KMS-11 (cell line): ENCODE data around the gene LIPH.

Experiments
- H2AFZ ChIP-seq: fragments of 200-600 bp; sonication (generic); 2 replicates; pipeline ENCODE4 v1.6.1; 2016; ENCODE audit warnings: antibody characterized with exemption, mixed run types, low read depth
- H3K27ac ChIP-seq: fragments of 200-600 bp; sonication (generic); 2 replicates; pipeline ENCODE4 v1.6.1; 2016; ENCODE audit warnings: mild to moderate bottlenecking, mixed run types
- H3K27me3 ChIP-seq: fragments of 200-600 bp; sonication (generic); 2 replicates; pipeline ENCODE4 v1.6.1; 2017; ENCODE audit warnings: mild to moderate bottlenecking, low read depth, mixed run types, moderate library complexity; ENCODE audit not compliant: insufficient read depth
- H3K36me3 ChIP-seq: fragments of 200-600 bp; sonication (generic); 2 replicates; pipeline ENCODE4 v1.6.1; 2017; ENCODE audit warnings: mild to moderate bottlenecking, mixed run types; ENCODE audit not compliant: insufficient read depth
- H3K4me1 ChIP-seq: fragments of 200-600 bp; sonication (generic); 2 replicates; pipeline ENCODE4 v1.6.1; 2016; ENCODE audit warnings: mild to moderate bottlenecking, low read depth, mixed run types; ENCODE audit not compliant: poor library complexity, severe bottlenecking
- H3K4me2 ChIP-seq: fragments of 200-600 bp; sonication (generic); 2 replicates; pipeline ENCODE4 v1.7.0; 2016; ENCODE audit warnings: mild to moderate bottlenecking, mixed run types
- H3K4me3 ChIP-seq: fragments of 200-600 bp; sonication (generic); IDR thresholded peaks from 2 replicates; pipeline ENCODE4 v1.6.1; 2017; ENCODE audit warnings: low read depth, low read length, mixed read lengths; ENCODE audit not compliant: insufficient read depth
- H3K79me2 ChIP-seq: fragments of 200-600 bp; sonication (generic); 2 replicates; pipeline ENCODE4 v1.6.1; 2016; ENCODE audit warnings: low read depth, mixed run types; ENCODE audit not compliant: insufficient read depth
- H3K9ac ChIP-seq: fragments of 200-600 bp; sonication (generic); 2 replicates; pipeline ENCODE4 v1.6.1; 2016; ENCODE audit warnings: mild to moderate bottlenecking, mixed run types
- H4K20me1 ChIP-seq: fragments of 200-600 bp; sonication (generic); 2 replicates; pipeline ENCODE4 v1.6.1; 2016; ENCODE audit warnings: mild to moderate bottlenecking, mixed run types; ENCODE audit not compliant: insufficient read depth
- CTCF ChIP-seq: fragments of 200-600 bp; sonication (generic); conservative IDR thresholded peaks from 2 replicates; pipeline ENCODE4 v1.6.1; 2017; ENCODE audit warnings: low read depth, mild to moderate bottlenecking, antibody characterized with exemption, low read length, moderate library complexity, mixed read lengths

The LIPH gene

GRCh38 chr3:185561958-185562357 lies 9.6 kb upstream of the LIPH start:
- no peaks in the 10 kb centered on the region for H3K36me3 ChIP-seq
- no peaks in the 10 kb centered on the region for H4K20me1 ChIP-seq
- H3K27me3 ChIP-seq: no peaks in the 10 kb centered on the region
- no peak overlapping the region for H3K4me3 ChIP-seq
- no peak overlapping the region for H3K9ac ChIP-seq
- TF ChIP-seq CTCF: no peak
- H3K79me2 ChIP-seq: no peaks in the 10 kb centered on the region
- H3K4me2 ChIP-seq: no peak overlapping the region
- peaks cover 19% of the 10 kb centered on the region for H3K4me1 ChIP-seq
- no peak overlapping the region for H3K27ac ChIP-seq
- H2AFZ ChIP-seq: no peak overlapping the region

- Histone ChIP-seq H3K27me3 (no peaks in the 10 kb centered on the region), H4K20me1 (no peaks in the 10 kb centered on the region), H3K4me2 (no peak overlapping the region), H3K27ac (no peak overlapping the region), H3K4me3 (no peak overlapping the region), H3K79me2 (no peaks in the 10 kb centered on the region), H2AFZ (no peak overlapping the region), H3K9ac (no peak overlapping the region), H3K36me3 (no peaks in the 10 kb centered on the region), H3K4me1 (peaks cover 19% of the 10 kb centered on the region)
- TF ChIP-seq CTCF: no peak
Measured at GRCh38 chr3:185561374-185561943, 9.1 kb upstream of the LIPH start.

GRCh38 chr3:185560676-185561075 lies 8.3 kb upstream of the LIPH start:
- no peak overlapping the region for H3K27ac ChIP-seq
- H2AFZ ChIP-seq: no peak overlapping the region
- H3K4me1 ChIP-seq: peaks cover 19% of the 10 kb centered on the region
- H4K20me1 ChIP-seq: no peaks in the 10 kb centered on the region
- TF ChIP-seq CTCF: no peak
- no peaks in the 10 kb centered on the region for H3K36me3 ChIP-seq
- no peak overlapping the region for H3K4me3 ChIP-seq
- H3K4me2 ChIP-seq: no peak overlapping the region
- H3K79me2 ChIP-seq: no peaks in the 10 kb centered on the region
- no peak overlapping the region for H3K9ac ChIP-seq
- H3K27me3 ChIP-seq: no peaks in the 10 kb centered on the region

- peak overlapping the region; percentile 44; the same call in 1 of the 2 replicates for H3K9ac ChIP-seq
- peak overlapping the region; percentile 95 for H2AFZ ChIP-seq
Measured at GRCh38 chr3:185559706-185560090, 7.3 kb upstream of the LIPH start.

More at GRCh38 chr3:185559706-185560090, 7.3 kb upstream of the LIPH start:
- peaks cover 19% of the 10 kb centered on the region for H3K4me1 ChIP-seq
- peak overlapping the region; percentile 83 for H3K4me2 ChIP-seq
- TF ChIP-seq CTCF: no peak
- no peaks in the 10 kb centered on the region for H3K79me2 ChIP-seq
- no peak overlapping the region for H3K27ac ChIP-seq
- peak overlapping the region; percentile 75 for H3K4me3 ChIP-seq
- H3K36me3 ChIP-seq: no peaks in the 10 kb centered on the region
- H3K27me3 ChIP-seq: no peaks in the 10 kb centered on the region
- H4K20me1 ChIP-seq: no peaks in the 10 kb centered on the region
